MM.1S (cell line): ENCODE measurements around the gene ZNF853.

Experiments used
- DNase-seq: peaks from one replicate; pipeline ENCODE4 v3.0.0-alpha.2; 2015
- H2AFZ ChIP-seq: fragments of 300-600 bp; sonication (generic); 2 replicates; pipeline ENCODE4 v1.6.0; 2016; ENCODE audit warnings: antibody characterized with exemption, low read length
- H3F3A ChIP-seq: fragments of 300-600 bp; sonication (generic); 2 replicates; pipeline ENCODE4 v1.6.1; 2016; ENCODE audit warnings: mild to moderate bottlenecking, antibody characterized with exemption, low read length, moderate library complexity, mixed read lengths; ENCODE audit not compliant: insufficient read depth
- H3K27ac ChIP-seq: fragments of 300-600 bp; sonication (generic); 2 replicates; pipeline ENCODE4 v1.5.1; 2016; ENCODE audit warnings: mild to moderate bottlenecking, low read length
- H3K27me3 ChIP-seq: fragments of 300-600 bp; sonication (generic); replicated peaks from 2 replicates; pipeline ENCODE4 v1.6.0; 2016; ENCODE audit warnings: low read length; ENCODE audit not compliant: insufficient read depth
- H3K36me3 ChIP-seq: fragments of 300-600 bp; sonication (generic); replicated peaks from 2 replicates; pipeline ENCODE4 v1.6.1; 2016; ENCODE audit warnings: mild to moderate bottlenecking, low read length, mixed read lengths; ENCODE audit not compliant: insufficient read depth
- H3K4me1 ChIP-seq: fragments of 300-600 bp; sonication (generic); 2 replicates; pipeline ENCODE4 v1.6.1; 2016; ENCODE audit warnings: low read length, mixed read lengths
- H3K4me2 ChIP-seq: fragments of 300-600 bp; sonication (generic); 2 replicates; pipeline ENCODE4 v1.6.0; 2016; ENCODE audit warnings: low read depth, low read length
- H3K4me3 ChIP-seq: fragments of 300-600 bp; sonication (generic); 2 replicates; pipeline ENCODE4 v1.5.1; 2016; ENCODE audit warnings: low read length, mixed read lengths
- H3K79me2 ChIP-seq: fragments of 300-600 bp; sonication (generic); 2 replicates; pipeline ENCODE4 v1.6.1; 2016; ENCODE audit warnings: mixed run types, low read length, mixed read lengths
- H3K9ac ChIP-seq: fragments of 300-600 bp; sonication (generic); 2 replicates; pipeline ENCODE4 v1.6.1; 2016; ENCODE audit warnings: low read length, mixed read lengths
- H3K9me2 ChIP-seq: fragments of 300-600 bp; sonication (generic); replicated peaks from 2 replicates; pipeline ENCODE4 v1.6.1; 2016; ENCODE audit warnings: mild to moderate bottlenecking, low read length, mixed read lengths; ENCODE audit not compliant: insufficient read depth
- H3K9me3 ChIP-seq: fragments of 300-600 bp; sonication (generic); replicated peaks from 2 replicates; pipeline ENCODE4 v1.6.1; 2016; ENCODE audit warnings: mild to moderate bottlenecking, low read length, mixed read lengths; ENCODE audit not compliant: insufficient read depth
- H4K20me1 ChIP-seq: fragments of 300-600 bp; sonication (generic); 2 replicates; pipeline ENCODE4 v1.6.1; 2016; ENCODE audit warnings: mild to moderate bottlenecking, low read length, moderate library complexity, mixed read lengths; ENCODE audit not compliant: insufficient read depth
- CTCF ChIP-seq: fragments of 300-600 bp; sonication (generic); IDR thresholded peaks from 2 replicates; pipeline ENCODE4 v1.5.1; 2016; ENCODE audit warnings: antibody characterized with exemption, low read length, mixed read lengths
- EZH2 ChIP-seq: fragments of 300-600 bp; sonication (generic); optimal IDR thresholded peaks from 2 replicates; pipeline ENCODE3; 2017; ENCODE audit warnings: low read depth, mild to moderate bottlenecking, antibody characterized with exemption, low read length, mixed read lengths
- EZH2phosphoT487 ChIP-seq: fragments of 300-600 bp; sonication (generic); IDR thresholded peaks from 2 replicates; pipeline ENCODE4 v1.6.1; 2018; ENCODE audit warnings: antibody characterized with exemption, low read length

The ZNF853 gene

DNA sequence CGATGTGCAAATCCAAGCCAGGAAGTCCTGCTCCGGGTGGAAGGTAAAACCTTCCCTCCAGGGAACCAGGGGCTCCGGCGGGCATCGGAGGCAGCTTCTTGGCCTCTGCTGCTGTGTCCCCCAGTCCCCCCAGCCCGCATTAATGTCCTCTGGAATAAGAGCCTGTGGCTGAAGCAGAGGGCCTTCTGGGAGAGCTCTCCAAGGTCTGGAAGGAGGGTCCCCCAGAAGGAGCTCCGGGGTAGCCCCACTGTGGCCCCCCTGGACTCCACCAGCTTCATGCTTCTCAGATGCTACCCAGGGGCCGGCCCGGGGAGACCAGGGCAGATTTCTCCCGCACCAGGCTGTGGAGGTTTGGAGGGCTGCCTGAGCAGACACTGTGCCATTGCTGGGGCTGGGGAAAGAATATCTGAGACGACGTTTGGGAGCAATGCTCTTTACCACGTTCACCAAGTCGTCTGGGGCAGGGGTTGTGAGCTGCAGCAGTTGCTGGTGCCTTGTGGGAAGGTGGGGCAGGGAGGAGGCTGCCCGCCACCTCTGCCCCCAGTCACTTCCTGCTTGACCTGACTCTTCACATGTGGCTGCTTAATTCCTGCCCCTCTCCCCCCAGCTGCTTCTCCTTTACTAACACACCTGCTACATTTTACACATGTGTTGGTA lies 8.3 kb downstream of the ZNF853 start:
- Histone ChIP-seq H3F3A (0 out of 2 replicates have a peak, but pooled peaks cover 6% of the 10 kb centered on the region), H4K20me1 (no peaks in the 10 kb centered on the region), H3K36me3 (no peaks in the 10 kb centered on the region), H3K9me3 (no peaks in the 10 kb centered on the region), H3K4me1 (peaks cover 31% of the 10 kb centered on the region), H3K9me2 (no peaks in the 10 kb centered on the region), H3K4me3 (no peak overlapping the region), H3K27me3 (no peaks in the 10 kb centered on the region), H3K27ac (no peak overlapping the region), H2AFZ (peak overlapping the region; percentile 57), H3K9ac (no peak overlapping the region), H3K79me2 (no peaks in the 10 kb centered on the region), H3K4me2 (peak overlapping the region; percentile 41; the same call in 1 of the 2 replicates)
- peak; percentile 38 for DNase-seq
- TF ChIP-seq CTCF = no peak
- TF ChIP-seq EZH2 = no peak
- TF ChIP-seq EZH2phosphoT487 = no peak

GRCh38 chr7:6624246-6624611 lies 8.8 kb downstream of the ZNF853 start:
- Histone ChIP-seq H3K9me2 (no peaks in the 10 kb centered on the region), H3F3A (0 out of 2 replicates have a peak, but pooled peaks cover 6% of the 10 kb centered on the region), H3K9me3 (no peaks in the 10 kb centered on the region), H3K79me2 (no peaks in the 10 kb centered on the region), H3K36me3 (no peaks in the 10 kb centered on the region), H3K27me3 (no peaks in the 10 kb centered on the region), H3K27ac (no peak overlapping the region), H4K20me1 (no peaks in the 10 kb centered on the region), H2AFZ (peak overlapping the region; percentile 57), H3K4me2 (peak overlapping the region; percentile 41; the same call in 1 of the 2 replicates), H3K9ac (no peak overlapping the region), H3K4me3 (no peak overlapping the region), H3K4me1 (peaks cover 31% of the 10 kb centered on the region)
- DNase-seq = no peak
- no peak for TF ChIP-seq CTCF
- no peak for TF ChIP-seq EZH2
- no peak for TF ChIP-seq EZH2phosphoT487

GRCh38 chr7:6628045-6628444 lies 12.6 kb downstream of the ZNF853 start:
- H3K4me2 ChIP-seq = no peak overlapping the region
- H3K27me3 ChIP-seq = no peaks in the 10 kb centered on the region
- H3F3A ChIP-seq = no peaks in the 10 kb centered on the region
- H3K79me2 ChIP-seq = no peaks in the 10 kb centered on the region
- DNase-seq = no peak
- H3K9ac ChIP-seq = no peak overlapping the region
- H3K4me1 ChIP-seq = peaks cover 9% of the 10 kb centered on the region; the same call in 1 of the 2 replicates
- no peaks in the 10 kb centered on the region for H4K20me1 ChIP-seq
- H3K27ac ChIP-seq = no peak overlapping the region
- no peak for TF ChIP-seq EZH2phosphoT487
- TF ChIP-seq EZH2 = no peak
- TF ChIP-seq CTCF = no peak
- H3K36me3 ChIP-seq = no peaks in the 10 kb centered on the region
- no peak overlapping the region for H3K4me3 ChIP-seq
- H2AFZ ChIP-seq = no peak overlapping the region
- H3K9me2 ChIP-seq = no peaks in the 10 kb centered on the region
- H3K9me3 ChIP-seq = no peaks in the 10 kb centered on the region
